GM23338 (cell line): Measurements from ENCODE around the gene RBM19. TPM values are rescaled to one million over a fixed set of nuclear protein-coding genes. Genes with fewer than 3 reads are reported as not detected.

ENCODE experiments used
- ATAC-seq: fragments of 200-7000 bp; cut with Tn5 transposase; 3 replicates; pipeline ENCODE4 v1.9.1; 2020
- DNase-seq: peaks from one replicate; pipeline ENCODE4 v3.0.0-alpha.2; 2015; ENCODE audit warnings: low spot score
- H2AFZ ChIP-seq: fragments of 200-600 bp; sonication (generic); 2 replicates; pipeline ENCODE4 v1.8.0; 2016; ENCODE audit warnings: antibody characterized with exemption, mild to moderate bottlenecking, moderate library complexity
- H3F3A ChIP-seq: fragments of 200-600 bp; sonication (generic); replicated peaks from 2 replicates; pipeline ENCODE4 v1.8.0; 2017; ENCODE audit warnings: antibody characterized with exemption, mixed run types, low read depth
- H3K27ac ChIP-seq: fragments of 200-600 bp; sonication (generic); 2 replicates; pipeline ENCODE4 v1.6.1; 2016; ENCODE audit warnings: low read depth
- H3K27me3 ChIP-seq: fragments of 200-600 bp; sonication (generic); 2 replicates; pipeline ENCODE4 v1.8.0; 2016; ENCODE audit warnings: mild to moderate bottlenecking, mixed run types, moderate library complexity; ENCODE audit not compliant: insufficient read depth
- H3K36me3 ChIP-seq: fragments of 200-600 bp; sonication (generic); 2 replicates; pipeline ENCODE4 v1.8.0; 2016; ENCODE audit warnings: mild to moderate bottlenecking; ENCODE audit not compliant: insufficient read depth
- H3K4me1 ChIP-seq: fragments of 200-600 bp; sonication (generic); 2 replicates; pipeline ENCODE4 v1.8.0; 2016; ENCODE audit warnings: mild to moderate bottlenecking, moderate library complexity; ENCODE audit not compliant: insufficient read depth
- H3K4me2 ChIP-seq: fragments of 200-600 bp; sonication (generic); 2 replicates; pipeline ENCODE4 v1.7.1; 2017; ENCODE audit warnings: mixed run types
- H3K4me3 ChIP-seq: fragments of 200-600 bp; sonication (generic); 2 replicates; pipeline ENCODE4 v1.6.1; 2016; ENCODE audit warnings: mixed run types
- H3K79me2 ChIP-seq: fragments of 200-600 bp; sonication (generic); replicated peaks from 2 replicates; pipeline ENCODE4 v1.8.0; 2017; ENCODE audit warnings: mild to moderate bottlenecking; ENCODE audit not compliant: insufficient read depth
- H3K9me2 ChIP-seq: fragments of 200-600 bp; sonication (generic); 2 replicates; pipeline ENCODE4 v1.8.0; 2017; ENCODE audit not compliant: insufficient read depth
- H4K20me1 ChIP-seq: fragments of 200-600 bp; sonication (generic); replicated peaks from 2 replicates; pipeline ENCODE4 v1.8.0; 2017; ENCODE audit warnings: mild to moderate bottlenecking; ENCODE audit not compliant: insufficient read depth
- H3K27ac Mint-ChIP-seq: 2 replicates; pipeline ENCODE4 v1.8.0; 2020; ENCODE audit warnings: inconsistent platforms, mild to moderate bottlenecking, moderate library complexity, mixed read lengths
- H3K27me3 Mint-ChIP-seq: 3 replicates; pipeline ENCODE4 v1.8.0; 2022; ENCODE audit warnings: low read depth, mild to moderate bottlenecking, moderate library complexity, mixed read lengths, inconsistent platforms; ENCODE audit not compliant: insufficient read depth, poor library complexity
- H3K36me3 Mint-ChIP-seq: 3 replicates; pipeline ENCODE4 v1.8.0; 2021; ENCODE audit warnings: low read depth, mild to moderate bottlenecking, inconsistent platforms, moderate library complexity, mixed read lengths
- H3K4me1 Mint-ChIP-seq: 3 replicates; pipeline ENCODE4 v1.8.0; 2020; ENCODE audit warnings: mild to moderate bottlenecking, inconsistent platforms, mixed read lengths
- H3K4me3 Mint-ChIP-seq: 3 replicates; pipeline ENCODE4 v1.8.0; 2021; ENCODE audit warnings: moderate library complexity, mild to moderate bottlenecking, inconsistent platforms, mixed read lengths
- H3K9me3 Mint-ChIP-seq: 3 replicates; pipeline ENCODE4 v1.8.0; 2020; ENCODE audit warnings: moderate library complexity, mild to moderate bottlenecking, inconsistent platforms, mixed read lengths
- CREB1 ChIP-seq: fragments of 250-450 bp; sonication (Bioruptor Pico); IDR thresholded peaks from 2 replicates; pipeline ENCODE4 v1.5.0; 2020; ENCODE audit warnings: low read depth, mild to moderate bottlenecking, moderate library complexity
- EZH2 ChIP-seq: fragments of 200-600 bp; sonication (generic); IDR thresholded peaks from one replicate; pipeline ENCODE4 v1.8.0; 2017; ENCODE audit warnings: antibody characterized with exemption, mild to moderate bottlenecking, low read depth; ENCODE audit not compliant: unreplicated experiment
- EZH2phosphoT487 ChIP-seq: fragments of 200-600 bp; sonication (generic); IDR thresholded peaks from one replicate; pipeline ENCODE4 v1.8.1; 2018; ENCODE audit warnings: antibody characterized with exemption; ENCODE audit not compliant: unreplicated experiment
- ZNF114 ChIP-seq: fragments of 250-450 bp; sonication (Bioruptor Pico); IDR thresholded peaks from 2 replicates; pipeline ENCODE4 v1.5.0; 2020; ENCODE audit warnings: mild to moderate bottlenecking, moderate library complexity
- polyA plus RNA-seq: library from polyadenylated mRNA; unstranded; fragments of >200 nt; fragmentation: Nextera tagmentation; extraction: Ambion mirVana; gene quantifications from 2 replicates; pipeline ENCODE4 v1.2.1, GENCODE V29; 2016
- total RNA-seq: library from RNA; depleted of rRNA; stranded (reverse); fragments of >200 nt; shearing (Covaris generic); gene quantifications from 2 replicates; pipeline ENCODE4 v1.2.3, GENCODE V29; 2014
- TF ChIP-seq, protein P1 (sequence below), 2 experiments: fragments of 200-600 bp in 1 of 2; sonication (generic) in 1 of 2; conservative IDR thresholded peaks; 2 replicates each; pipeline versions ENCODE4 v1.5.1 to v1.6.1; 2016 to 2017; ENCODE audit warnings: antibody characterized with exemption in 2 of 2, low read depth in 2 of 2, mild to moderate bottlenecking in 2 of 2, moderate library complexity in 1 of 2
- TF ChIP-seq, protein P2 (sequence below): IDR thresholded peaks from one replicate; pipeline ENCODE4 v1.6.1; 2018; ENCODE audit warnings: antibody characterized with exemption; ENCODE audit not compliant: unreplicated experiment

RBM19 gene
- total and polyA plus RNA-seq, 2 experiments from 2014 or later = 43.4 to 56.7 TPM

DNA sequence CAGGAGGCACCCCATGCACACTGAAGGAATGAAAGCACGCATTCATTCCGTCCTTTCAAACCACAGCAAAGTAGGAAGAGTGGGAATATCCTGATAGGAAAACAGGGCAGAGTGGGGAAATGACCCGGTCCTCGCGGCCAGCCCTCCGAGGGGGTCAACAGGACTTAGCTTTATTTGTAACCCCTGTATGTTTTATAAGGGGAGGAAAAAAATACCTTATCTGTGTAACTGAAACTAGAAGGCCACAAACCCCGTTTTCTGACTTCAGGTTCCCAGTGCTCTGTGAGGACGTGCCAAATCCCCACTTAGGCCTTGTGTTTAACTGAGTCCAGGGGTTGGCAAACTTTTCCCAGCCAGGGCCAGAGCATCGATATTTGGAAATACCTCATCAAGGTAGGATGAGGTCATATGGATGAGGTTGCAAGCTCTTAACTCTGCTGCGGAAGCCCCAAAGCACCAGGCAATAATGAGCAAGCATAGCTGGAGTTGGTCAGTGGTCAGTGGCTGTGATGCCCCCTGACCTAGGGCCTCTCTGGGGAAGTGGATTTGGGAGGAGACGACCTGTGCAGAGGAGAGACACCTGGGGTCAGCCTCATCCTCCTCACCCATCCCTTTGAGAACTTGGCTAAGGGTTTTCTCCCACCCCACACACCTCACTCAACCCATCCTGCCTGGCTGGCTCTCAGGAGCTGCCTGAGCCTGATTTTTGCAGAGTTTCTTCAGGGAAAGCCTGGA is 58.5 kb downstream of the RBM19 start:
- H4K20me1 ChIP-seq = 0 out of 2 replicates have a peak, but pooled peaks cover 3% of the 10 kb centered on the region
- DNase-seq = no peak
- ATAC-seq = no peak
- no peak overlapping the region for H3K27ac ChIP-seq
- no peaks in the 10 kb centered on the region for H3F3A ChIP-seq
- Mint-ChIP-seq H3K27me3 (peaks cover 5% of the 10 kb centered on the region), H3K36me3 (peaks cover 35% of the 10 kb centered on the region), H3K9me3 (no peaks in the 10 kb centered on the region), H3K4me1 (peaks cover 5% of the 10 kb centered on the region), H3K27ac (no peak overlapping the region), H3K4me3 (no peak overlapping the region)
- no peak overlapping the region for H3K4me2 ChIP-seq
- H3K27me3 ChIP-seq = no peaks in the 10 kb centered on the region
- H3K4me3 ChIP-seq = no peak overlapping the region
- H2AFZ ChIP-seq = no peak overlapping the region
- TF ChIP-seq, protein P1, sequence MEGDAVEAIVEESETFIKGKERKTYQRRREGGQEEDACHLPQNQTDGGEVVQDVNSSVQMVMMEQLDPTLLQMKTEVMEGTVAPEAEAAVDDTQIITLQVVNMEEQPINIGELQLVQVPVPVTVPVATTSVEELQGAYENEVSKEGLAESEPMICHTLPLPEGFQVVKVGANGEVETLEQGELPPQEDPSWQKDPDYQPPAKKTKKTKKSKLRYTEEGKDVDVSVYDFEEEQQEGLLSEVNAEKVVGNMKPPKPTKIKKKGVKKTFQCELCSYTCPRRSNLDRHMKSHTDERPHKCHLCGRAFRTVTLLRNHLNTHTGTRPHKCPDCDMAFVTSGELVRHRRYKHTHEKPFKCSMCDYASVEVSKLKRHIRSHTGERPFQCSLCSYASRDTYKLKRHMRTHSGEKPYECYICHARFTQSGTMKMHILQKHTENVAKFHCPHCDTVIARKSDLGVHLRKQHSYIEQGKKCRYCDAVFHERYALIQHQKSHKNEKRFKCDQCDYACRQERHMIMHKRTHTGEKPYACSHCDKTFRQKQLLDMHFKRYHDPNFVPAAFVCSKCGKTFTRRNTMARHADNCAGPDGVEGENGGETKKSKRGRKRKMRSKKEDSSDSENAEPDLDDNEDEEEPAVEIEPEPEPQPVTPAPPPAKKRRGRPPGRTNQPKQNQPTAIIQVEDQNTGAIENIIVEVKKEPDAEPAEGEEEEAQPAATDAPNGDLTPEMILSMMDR (conservative IDR thresholded peaks at IDR 0.05; ENCODE audit: low read depth in 2 of 2) = no peak
- no peak for TF ChIP-seq EZH2phosphoT487
- TF ChIP-seq, protein P2, sequence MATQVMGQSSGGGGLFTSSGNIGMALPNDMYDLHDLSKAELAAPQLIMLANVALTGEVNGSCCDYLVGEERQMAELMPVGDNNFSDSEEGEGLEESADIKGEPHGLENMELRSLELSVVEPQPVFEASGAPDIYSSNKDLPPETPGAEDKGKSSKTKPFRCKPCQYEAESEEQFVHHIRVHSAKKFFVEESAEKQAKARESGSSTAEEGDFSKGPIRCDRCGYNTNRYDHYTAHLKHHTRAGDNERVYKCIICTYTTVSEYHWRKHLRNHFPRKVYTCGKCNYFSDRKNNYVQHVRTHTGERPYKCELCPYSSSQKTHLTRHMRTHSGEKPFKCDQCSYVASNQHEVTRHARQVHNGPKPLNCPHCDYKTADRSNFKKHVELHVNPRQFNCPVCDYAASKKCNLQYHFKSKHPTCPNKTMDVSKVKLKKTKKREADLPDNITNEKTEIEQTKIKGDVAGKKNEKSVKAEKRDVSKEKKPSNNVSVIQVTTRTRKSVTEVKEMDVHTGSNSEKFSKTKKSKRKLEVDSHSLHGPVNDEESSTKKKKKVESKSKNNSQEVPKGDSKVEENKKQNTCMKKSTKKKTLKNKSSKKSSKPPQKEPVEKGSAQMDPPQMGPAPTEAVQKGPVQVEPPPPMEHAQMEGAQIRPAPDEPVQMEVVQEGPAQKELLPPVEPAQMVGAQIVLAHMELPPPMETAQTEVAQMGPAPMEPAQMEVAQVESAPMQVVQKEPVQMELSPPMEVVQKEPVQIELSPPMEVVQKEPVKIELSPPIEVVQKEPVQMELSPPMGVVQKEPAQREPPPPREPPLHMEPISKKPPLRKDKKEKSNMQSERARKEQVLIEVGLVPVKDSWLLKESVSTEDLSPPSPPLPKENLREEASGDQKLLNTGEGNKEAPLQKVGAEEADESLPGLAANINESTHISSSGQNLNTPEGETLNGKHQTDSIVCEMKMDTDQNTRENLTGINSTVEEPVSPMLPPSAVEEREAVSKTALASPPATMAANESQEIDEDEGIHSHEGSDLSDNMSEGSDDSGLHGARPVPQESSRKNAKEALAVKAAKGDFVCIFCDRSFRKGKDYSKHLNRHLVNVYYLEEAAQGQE = no peak
- TF ChIP-seq ZNF114 (CRISPR knock-in tag) = no peak
- no peak for TF ChIP-seq CREB1
- H3K36me3 ChIP-seq = peaks cover 8% of the 10 kb centered on the region; the same call in 1 of the 2 replicates
- no peaks in the 10 kb centered on the region for H3K79me2 ChIP-seq
- H3K4me1 ChIP-seq = no peaks in the 10 kb centered on the region
- no peaks in the 10 kb centered on the region for H3K9me2 ChIP-seq

DNA sequence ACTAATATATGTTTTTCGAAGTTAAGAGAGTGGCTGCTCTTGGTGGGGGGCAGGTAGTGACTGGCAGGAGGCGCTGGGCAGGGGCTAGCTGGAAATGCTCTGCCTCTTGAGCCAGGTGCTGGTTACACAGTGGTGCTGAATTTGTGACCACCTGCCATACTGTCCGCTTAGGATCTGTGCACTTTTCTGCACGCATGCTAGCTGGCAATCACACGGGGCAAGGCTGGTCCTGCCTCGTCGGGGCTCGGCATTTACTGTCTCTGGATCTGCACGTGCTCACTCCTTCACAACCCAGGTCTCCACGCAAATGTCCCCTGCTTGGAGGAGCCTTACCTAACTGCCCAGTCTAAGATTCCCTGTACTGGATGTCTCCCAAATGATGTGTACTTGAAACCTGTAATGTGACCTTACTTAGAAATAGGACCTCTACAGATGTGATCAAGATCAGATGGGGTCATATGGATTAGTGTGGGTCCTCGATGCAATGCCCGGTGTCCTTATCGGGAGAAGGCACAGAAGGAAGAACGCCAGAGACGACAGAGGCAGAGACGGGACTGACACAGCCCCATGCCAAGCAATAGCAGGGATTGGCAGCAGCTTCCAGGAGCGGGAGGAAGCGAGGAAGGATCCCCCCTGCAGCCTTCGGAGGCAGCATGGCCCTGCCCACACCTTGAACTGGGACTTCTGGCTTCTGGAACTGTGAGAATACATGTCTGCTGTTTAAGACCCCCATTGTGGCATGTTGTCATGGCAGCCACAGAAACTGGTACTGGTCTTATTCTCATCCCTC is 59.5 kb downstream of the RBM19 start:
- no peak for ATAC-seq

More for the DNA sequence above, 59.5 kb downstream of the RBM19 start:
- no peak overlapping the region for H3K4me2 ChIP-seq
- no peaks in the 10 kb centered on the region for H3K27me3 ChIP-seq
- Mint-ChIP-seq H3K9me3 (no peaks in the 10 kb centered on the region), H3K27me3 (peaks cover 2% of the 10 kb centered on the region), H3K36me3 (peaks cover 34% of the 10 kb centered on the region), H3K27ac (no peak overlapping the region), H3K4me3 (no peak overlapping the region), H3K4me1 (peaks cover 5% of the 10 kb centered on the region)
- no peak for TF ChIP-seq EZH2phosphoT487
- no peak for TF ChIP-seq EZH2
- TF ChIP-seq, protein P1 (conservative IDR thresholded peaks at IDR 0.05; ENCODE audit: low read depth in 2 of 2) = no peak
- H3K4me1 ChIP-seq = no peaks in the 10 kb centered on the region
- no peaks in the 10 kb centered on the region for H3K9me2 ChIP-seq
- H4K20me1 ChIP-seq = 0 out of 2 replicates have a peak, but pooled peaks cover 3% of the 10 kb centered on the region
- H3F3A ChIP-seq = no peaks in the 10 kb centered on the region
- no peak for DNase-seq
- H2AFZ ChIP-seq = no peak overlapping the region
- H3K4me3 ChIP-seq = no peak overlapping the region
- peaks cover 8% of the 10 kb centered on the region; the same call in 1 of the 2 replicates for H3K36me3 ChIP-seq
- no peaks in the 10 kb centered on the region for H3K79me2 ChIP-seq
- no peak overlapping the region for H3K27ac ChIP-seq
